Suprapubic skin (tissue), 4 donors: ENCODE measurements around the gene AMOTL1.

ENCODE experiments used
- CTCF ChIP-seq, 2 donors: fragments of 200-600 bp in 1 of 2; fragments of 450-650 bp in 1 of 2; sonication (generic) in 1 of 2; IDR thresholded peaks; one replicate each; pipeline ENCODE4 v1.5.1; 2016 to 2019; ENCODE audit warnings: antibody characterized with exemption in 2 of 2, mild to moderate bottlenecking in 1 of 2, moderate library complexity in 1 of 2
- POLR2A ChIP-seq, 2 donors: fragments of 450-650 bp; IDR thresholded peaks; one replicate each; pipeline ENCODE4 v1.6.1; 2017; ENCODE audit warnings: antibody characterized with exemption in 2 of 2, mild to moderate bottlenecking in 2 of 2, moderate library complexity in 2 of 2
- POLR2AphosphoS5 ChIP-seq, 3 donors: sonication (generic); formaldehyde crosslinking; IDR thresholded peaks; one replicate each; pipeline ENCODE4 v1.6.1; 2017; ENCODE audit warnings: antibody characterized with exemption in 3 of 3

GRCh38 chr11:94801866-94802460 lies 33.8 kb downstream of the AMOTL1 start:
- no peak for TF ChIP-seq CTCF (IDR thresholded peaks at IDR 0.05)
- TF ChIP-seq POLR2AphosphoS5 (IDR thresholded peaks at IDR 0.05) = no peak
- TF ChIP-seq POLR2A (IDR thresholded peaks at IDR 0.05) = no peak
